GM18508 (cell line): ENCODE data around the gene USP54.

Source experiments
- ATAC-seq: cut with Tn5 transposase; IDR thresholded peaks from one replicate; pipeline ENCODE4 v1.9.1; 2021; ENCODE audit warnings: moderate number of reproducible peaks; ENCODE audit not compliant: insufficient read depth, unreplicated experiment

Gene USP54

GRCh38 chr10:73478636-73479035 lies 112.5 kb downstream of the USP54 start:
- ATAC-seq: no peak

GRCh38 chr10:73471226-73471625 lies 119.9 kb downstream of the USP54 start:
- no peak for ATAC-seq

- ATAC-seq: no peak
Observed at GRCh38 chr10:73469579-73469978, 121.6 kb downstream of the USP54 start.

GRCh38 chr10:73467206-73467605 lies 123.9 kb downstream of the USP54 start:
- no peak for ATAC-seq

- ATAC-seq: no peak
Observed at GRCh38 chr10:73465978-73466726, 125.0 kb downstream of the USP54 start.

- no peak for ATAC-seq
Observed at GRCh38 chr10:73460897-73461296, 130.2 kb downstream of the USP54 start.

- ATAC-seq: no peak
Observed at GRCh38 chr10:73459683-73460314, 131.3 kb downstream of the USP54 start.

- no peak for ATAC-seq
Observed at GRCh38 chr10:73456187-73456890, 134.8 kb downstream of the USP54 start.

- ATAC-seq: no peak
Observed at GRCh38 chr10:73449113-73449512, 142.0 kb downstream of the USP54 start.

- ATAC-seq: no peak
Observed at GRCh38 chr10:73448384-73448783, 142.8 kb downstream of the USP54 start.
